ENCODE measurements around the gene TRPV6.

The TRPV6 gene

GRCh38 chr7:142914121-142914520, 28.6 kb upstream of the TRPV6 start:
- no peak for TF ChIP-seq NFIC (IDR thresholded peaks at IDR 0.05)
- TF ChIP-seq CREB1 (IDR thresholded peaks at IDR 0.05; ENCODE audit: low read depth): no peak
- no peak for TF ChIP-seq USF1 (IDR thresholded peaks at IDR 0.05)
- TF ChIP-seq MAX (IDR thresholded peaks at IDR 0.05): no peak
- TF ChIP-seq YY1 (IDR thresholded peaks at IDR 0.05; ENCODE audit: low read depth): no peak
- TF ChIP-seq TAF1 (IDR thresholded peaks at IDR 0.05; ENCODE audit: low read depth): no peak
- no peak for TF ChIP-seq ZBTB7A (IDR thresholded peaks at IDR 0.05; ENCODE audit: low read depth)
- no peak for TF ChIP-seq EGR1 (IDR thresholded peaks at IDR 0.05)
- TF ChIP-seq EP300 (IDR thresholded peaks at IDR 0.05; ENCODE audit: borderline replicate concordance): no peak
- TF ChIP-seq REST (IDR thresholded peaks at IDR 0.05; ENCODE audit: low read depth): no peak
- TF ChIP-seq TEAD4 (IDR thresholded peaks at IDR 0.05): no peak
- TF ChIP-seq RAD21 (IDR thresholded peaks at IDR 0.05; ENCODE audit: low read depth): no peak
- TF ChIP-seq FOXM1 (IDR thresholded peaks at IDR 0.05; ENCODE audit: borderline replicate concordance, low read depth): no peak
- TF ChIP-seq TCF12 (IDR thresholded peaks at IDR 0.05; ENCODE audit: low read depth): no peak
- no peak for TF ChIP-seq CEBPB (IDR thresholded peaks at IDR 0.05)

GRCh38 chr7:142913566-142913965, 28.0 kb upstream of the TRPV6 start:
- TF ChIP-seq MAX (IDR thresholded peaks at IDR 0.05) (no peak), RAD21 (IDR thresholded peaks at IDR 0.05; ENCODE audit: low read depth) (no peak), CEBPB (IDR thresholded peaks at IDR 0.05) (no peak), YY1 (IDR thresholded peaks at IDR 0.05; ENCODE audit: low read depth) (no peak), ZBTB7A (IDR thresholded peaks at IDR 0.05; ENCODE audit: low read depth) (no peak), TCF12 (IDR thresholded peaks at IDR 0.05; ENCODE audit: low read depth) (no peak), FOXM1 (IDR thresholded peaks at IDR 0.05; ENCODE audit: borderline replicate concordance, low read depth) (no peak), EP300 (IDR thresholded peaks at IDR 0.05; ENCODE audit: borderline replicate concordance) (no peak), NFIC (IDR thresholded peaks at IDR 0.05) (no peak), TAF1 (IDR thresholded peaks at IDR 0.05; ENCODE audit: low read depth) (no peak), REST (IDR thresholded peaks at IDR 0.05; ENCODE audit: low read depth) (no peak)

- TF ChIP-seq USF1 (IDR thresholded peaks at IDR 0.05): no peak
- no peak for TF ChIP-seq ZBTB7A (IDR thresholded peaks at IDR 0.05; ENCODE audit: low read depth)
- no peak for TF ChIP-seq TEAD4 (IDR thresholded peaks at IDR 0.05)
- no peak for TF ChIP-seq REST (IDR thresholded peaks at IDR 0.05; ENCODE audit: low read depth)
- TF ChIP-seq YY1 (IDR thresholded peaks at IDR 0.05; ENCODE audit: low read depth): no peak
- TF ChIP-seq EP300 (IDR thresholded peaks at IDR 0.05; ENCODE audit: borderline replicate concordance): no peak
Observed at GRCh38 chr7:142913051-142913450, 27.5 kb upstream of the TRPV6 start.

- no peak for TF ChIP-seq TEAD4 (IDR thresholded peaks at IDR 0.05)
- no peak for TF ChIP-seq EP300 (IDR thresholded peaks at IDR 0.05; ENCODE audit: borderline replicate concordance)
- TF ChIP-seq MAX (IDR thresholded peaks at IDR 0.05): no peak
- no peak for TF ChIP-seq USF1 (IDR thresholded peaks at IDR 0.05)
- no peak for TF ChIP-seq FOXM1 (IDR thresholded peaks at IDR 0.05; ENCODE audit: borderline replicate concordance, low read depth)
- no peak for TF ChIP-seq NFIC (IDR thresholded peaks at IDR 0.05)
- no peak for TF ChIP-seq TCF12 (IDR thresholded peaks at IDR 0.05; ENCODE audit: low read depth)
- TF ChIP-seq REST (IDR thresholded peaks at IDR 0.05; ENCODE audit: low read depth): no peak
- TF ChIP-seq EGR1 (IDR thresholded peaks at IDR 0.05): no peak
- TF ChIP-seq CREB1 (IDR thresholded peaks at IDR 0.05; ENCODE audit: low read depth): no peak
- TF ChIP-seq ZBTB7A (IDR thresholded peaks at IDR 0.05; ENCODE audit: low read depth): no peak
- TF ChIP-seq CEBPB (IDR thresholded peaks at IDR 0.05): no peak
- no peak for TF ChIP-seq YY1 (IDR thresholded peaks at IDR 0.05; ENCODE audit: low read depth)
- TF ChIP-seq RAD21 (IDR thresholded peaks at IDR 0.05; ENCODE audit: low read depth): no peak
- TF ChIP-seq TAF1 (IDR thresholded peaks at IDR 0.05; ENCODE audit: low read depth): no peak
Observed at GRCh38 chr7:142910481-142910880, 24.9 kb upstream of the TRPV6 start.
